Activated B cell treated with CpG ODN at 0.5 μM for 24 hours (primary cell): ENCODE data around the gene TBC1D10B. TPM values are rescaled to one million over a fixed set of nuclear protein-coding genes. Genes with fewer than 3 reads are reported as not detected.

Source experiments
- ATAC-seq: fragments of 200-7000 bp; cut with Tn5 transposase; one replicate; pipeline ENCODE4 v1.10.0; 2021; ENCODE audit warnings: low read depth, mild to moderate bottlenecking, moderate library complexity
- CTCF ChIA-PET: fragments of 350-600 bp; sonication (Branson Sonifier 250); formaldehyde crosslinking; loops from one replicate; lab custom pipeline; 2021; ENCODE audit warnings: antibody characterized with exemption; lab: Charles Lee
- POLR2A ChIA-PET: fragments of 350-600 bp; sonication (Branson Sonifier 250); formaldehyde crosslinking; loops from one replicate; lab custom pipeline; 2021; ENCODE audit warnings: antibody characterized with exemption; lab: Charles Lee
- DNase-seq: peaks from one replicate; pipeline ENCODE4 v3.0.0; 2022
- H3K27ac Mint-ChIP-seq: one replicate; pipeline ENCODE4 v1.8.0; 2020; ENCODE audit warnings: mixed read lengths
- H3K27me3 Mint-ChIP-seq: one replicate; pipeline ENCODE4 v1.8.0; 2021; ENCODE audit warnings: mixed read lengths
- H3K36me3 Mint-ChIP-seq: one replicate; pipeline ENCODE4 v1.8.0; 2021; ENCODE audit warnings: low read depth, mixed read lengths
- H3K4me1 Mint-ChIP-seq: one replicate; pipeline ENCODE4 v1.8.0; 2021; ENCODE audit warnings: mixed read lengths
- H3K4me3 Mint-ChIP-seq: one replicate; pipeline ENCODE4 v1.8.0; 2020; ENCODE audit warnings: mild to moderate bottlenecking, mixed read lengths
- H3K9me3 Mint-ChIP-seq: one replicate; pipeline ENCODE4 v1.8.0; 2020; ENCODE audit warnings: mixed read lengths
- intact Hi-C: fragments of 100-400 bp; cut with micrococcal nuclease; formaldehyde crosslinking; loops from one replicate; pipeline ENCODE4 v1.15.1; 2024
- total RNA-seq: library from RNA; stranded (reverse); gene quantifications from 2 replicates; pipeline ENCODE4 v1.2.3, GENCODE V29; 2022
- TF ChIP-seq, protein P1 (sequence below): fragments of 200-600 bp; IDR thresholded peaks from one replicate; pipeline ENCODE4 v1.8.0; 2022; ENCODE audit warnings: antibody characterized with exemption, mild to moderate bottlenecking

The TBC1D10B gene
- total RNA-seq, 1 donor from 2014 or later: 50.2 TPM

DNA sequence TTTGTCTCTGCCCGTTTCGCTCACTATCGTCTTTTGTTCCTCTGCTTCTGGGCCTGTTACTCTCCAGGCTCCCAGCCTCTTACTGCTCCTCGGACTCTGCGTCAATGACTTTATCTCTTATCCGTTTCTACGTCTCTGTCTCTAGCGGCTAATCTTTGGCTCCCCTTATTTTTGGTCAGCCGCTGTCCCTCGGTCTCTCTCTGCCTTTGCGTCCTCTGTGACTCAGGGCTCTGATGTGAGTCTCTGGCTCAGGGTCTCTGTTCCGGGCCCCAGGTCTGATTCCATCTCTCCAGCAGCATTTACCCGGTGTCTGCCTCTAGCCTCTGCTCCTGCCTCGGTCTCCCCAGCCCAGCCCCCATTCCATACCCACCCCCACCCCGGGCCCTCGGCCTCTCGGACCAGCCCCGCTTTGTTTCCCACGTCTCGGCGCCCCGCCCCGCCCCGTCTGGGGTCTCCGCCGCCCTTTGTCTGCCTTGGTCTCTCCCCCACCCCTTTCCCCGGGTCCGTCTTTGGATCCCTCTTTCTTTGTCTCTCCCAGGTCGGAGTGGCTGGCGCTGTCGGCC lies 24.4 kb upstream of the TBC1D10B start:
- DNase-seq: no peak
- H3K27ac Mint-ChIP-seq: peak overlapping the region; percentile 78
- peak overlapping the region; percentile 91 for H3K4me3 Mint-ChIP-seq
- H3K9me3 Mint-ChIP-seq: no peaks in the 10 kb centered on the region
- no peak for ATAC-seq
- H3K36me3 Mint-ChIP-seq: peaks cover 24% of the 10 kb centered on the region
- peaks cover 25% of the 10 kb centered on the region for H3K4me1 Mint-ChIP-seq
- CTCF ChIA-PET: interaction anchor here (0.8 to 1.9 kb wide), 7 partner anchors 12 to 221 kb away, joined by 3 to 14 read pairs (median 6); partner anchors contain the start of genes DCTPP1, SEPTIN1 and ZNF771
- no peaks in the 10 kb centered on the region for H3K27me3 Mint-ChIP-seq
- intact Hi-C loops: loop anchor here (1.0 to 2.0 kb wide), 7 partner anchors 12 to 531 kb away; partner anchors contain the start of genes CD2BP2, CDIPT, SEPTIN1 and TBC1D10B
- TF ChIP-seq, protein P1, sequence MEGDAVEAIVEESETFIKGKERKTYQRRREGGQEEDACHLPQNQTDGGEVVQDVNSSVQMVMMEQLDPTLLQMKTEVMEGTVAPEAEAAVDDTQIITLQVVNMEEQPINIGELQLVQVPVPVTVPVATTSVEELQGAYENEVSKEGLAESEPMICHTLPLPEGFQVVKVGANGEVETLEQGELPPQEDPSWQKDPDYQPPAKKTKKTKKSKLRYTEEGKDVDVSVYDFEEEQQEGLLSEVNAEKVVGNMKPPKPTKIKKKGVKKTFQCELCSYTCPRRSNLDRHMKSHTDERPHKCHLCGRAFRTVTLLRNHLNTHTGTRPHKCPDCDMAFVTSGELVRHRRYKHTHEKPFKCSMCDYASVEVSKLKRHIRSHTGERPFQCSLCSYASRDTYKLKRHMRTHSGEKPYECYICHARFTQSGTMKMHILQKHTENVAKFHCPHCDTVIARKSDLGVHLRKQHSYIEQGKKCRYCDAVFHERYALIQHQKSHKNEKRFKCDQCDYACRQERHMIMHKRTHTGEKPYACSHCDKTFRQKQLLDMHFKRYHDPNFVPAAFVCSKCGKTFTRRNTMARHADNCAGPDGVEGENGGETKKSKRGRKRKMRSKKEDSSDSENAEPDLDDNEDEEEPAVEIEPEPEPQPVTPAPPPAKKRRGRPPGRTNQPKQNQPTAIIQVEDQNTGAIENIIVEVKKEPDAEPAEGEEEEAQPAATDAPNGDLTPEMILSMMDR: no peak
- POLR2A ChIA-PET: interaction anchor here (0.6 to 3.2 kb wide), 15 partner anchors 12 to 329 kb away, joined by 3 to 56 read pairs (median 6); partner anchors contain the start of genes ALDOA, CD2BP2, SEPTIN1 and TBC1D10B

DNA sequence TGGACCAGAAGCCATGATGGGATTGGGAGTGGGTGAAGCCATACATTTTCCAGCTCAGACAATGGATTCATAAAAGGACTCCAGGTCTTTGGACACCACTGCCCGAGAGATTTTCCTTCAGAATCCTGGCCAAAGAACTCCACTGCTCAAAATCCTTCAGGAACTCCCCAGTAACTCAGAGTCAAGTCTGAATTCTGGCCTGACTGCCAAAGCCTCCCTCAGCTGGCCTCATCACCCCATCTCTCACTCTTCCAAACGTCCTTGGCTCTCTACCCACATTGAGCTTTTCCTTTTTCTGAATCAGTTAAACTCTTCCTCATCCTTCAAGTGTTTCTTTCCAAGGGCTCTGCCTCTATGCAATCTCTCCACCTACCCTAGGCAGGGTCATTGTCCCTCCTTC lies 13.2 kb upstream of the TBC1D10B start:
- peaks cover 6% of the 10 kb centered on the region for H3K36me3 Mint-ChIP-seq
- CTCF ChIA-PET: interaction anchor here (1.9 to 2.7 kb wide), 2 partner anchors 12 to 26 kb away, joined by 6 to 11 read pairs; partner anchors contain the start of gene ZNF48
- H3K27ac Mint-ChIP-seq: peak overlapping the region; percentile 94
- no peaks in the 10 kb centered on the region for H3K9me3 Mint-ChIP-seq
- H3K27me3 Mint-ChIP-seq: no peaks in the 10 kb centered on the region
- intact Hi-C loops: no loop called here
- ATAC-seq (no peak), DNase-seq (no peak)
- H3K4me3 Mint-ChIP-seq: no peak overlapping the region
- H3K4me1 Mint-ChIP-seq: peaks cover 49% of the 10 kb centered on the region
- TF ChIP-seq, protein P1: no peak
- POLR2A ChIA-PET: interaction anchor here (0.8 to 5.6 kb wide), 11 partner anchors 8 to 152 kb away, joined by 3 to 56 read pairs (median 10); partner anchors contain the start of genes CD2BP2, TBC1D10B, ZNF48 and ZNF747

DNA sequence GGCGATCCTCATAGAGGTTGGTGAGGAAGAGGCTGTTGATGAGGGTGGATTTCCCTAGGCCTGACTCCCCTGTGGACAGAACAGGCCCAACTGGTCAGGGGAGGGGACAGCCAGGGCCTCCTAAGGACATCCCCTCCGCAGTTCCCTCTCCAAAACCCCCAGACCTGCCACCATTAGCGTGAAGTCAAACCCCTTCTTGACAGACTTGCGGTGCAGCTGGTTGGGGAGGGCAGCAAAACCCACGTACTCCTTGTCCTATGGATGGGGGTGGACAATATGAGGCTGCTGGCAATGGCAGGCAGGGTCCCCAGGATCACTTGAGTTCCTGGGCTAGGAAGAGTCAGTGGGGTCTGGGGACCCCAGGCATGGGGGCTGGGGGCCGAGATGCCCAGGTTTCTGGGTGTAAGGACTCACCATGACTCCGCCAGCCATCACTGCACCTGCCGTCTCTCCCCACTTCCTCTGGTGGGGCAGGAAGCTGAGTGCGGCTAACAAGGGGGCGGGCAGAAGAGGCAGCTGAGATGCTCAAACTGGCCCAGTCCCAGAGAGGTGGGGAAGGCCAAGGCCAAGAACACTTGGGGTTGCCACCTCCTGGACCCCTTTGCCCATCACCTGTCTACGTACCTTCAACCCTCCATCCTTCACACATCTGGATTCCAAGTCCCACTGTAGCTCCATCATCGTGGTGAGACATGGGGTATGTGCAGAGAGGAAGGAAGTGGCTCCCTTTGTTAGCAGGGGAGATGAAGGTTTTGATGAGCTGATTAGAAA lies 12.0 kb upstream of the TBC1D10B start, which contains the start of gene SEPTIN1:
TSS of gene SEPTIN1 (minus strand) at position 451 of the 771 bp plus-strand sequence. CDS start at position 432, 19 bp downstream.
- H3K9me3 Mint-ChIP-seq: no peaks in the 10 kb centered on the region
- TF ChIP-seq, protein P1: no peak
- H3K4me3 Mint-ChIP-seq: peak within 1 kb of the TSS; percentile 87
- ChIA-PET CTCF (interaction anchor here (0.6 to 2.7 kb wide), 6 partner anchors 11 to 268 kb away, joined by 3 to 11 read pairs (median 3); partner anchors contain the start of genes PRR14 and ZNF48), POLR2A (interaction anchor here (0.6 to 5.6 kb wide), 33 partner anchors 9 to 1491 kb away, joined by 3 to 56 read pairs (median 5); partner anchors contain the start of genes ALDOA, CD2BP2, CORO1A and DCTPP1)
- peaks cover 62% of the 10 kb centered on the region for H3K4me1 Mint-ChIP-seq
- no peaks in the 10 kb centered on the region for H3K27me3 Mint-ChIP-seq
- intact Hi-C loops: loop anchor here (1.0 kb wide), 2 partner anchors 13 to 25 kb away; partner anchors contain the start of genes ZNF48 and ZNF771
- peaks cover 13% of the 10 kb centered on the region for H3K36me3 Mint-ChIP-seq
- H3K27ac Mint-ChIP-seq: peak within 1 kb of the TSS; percentile 94
- ATAC-seq (peak; percentile 30), DNase-seq (peak; percentile 61)

DNA sequence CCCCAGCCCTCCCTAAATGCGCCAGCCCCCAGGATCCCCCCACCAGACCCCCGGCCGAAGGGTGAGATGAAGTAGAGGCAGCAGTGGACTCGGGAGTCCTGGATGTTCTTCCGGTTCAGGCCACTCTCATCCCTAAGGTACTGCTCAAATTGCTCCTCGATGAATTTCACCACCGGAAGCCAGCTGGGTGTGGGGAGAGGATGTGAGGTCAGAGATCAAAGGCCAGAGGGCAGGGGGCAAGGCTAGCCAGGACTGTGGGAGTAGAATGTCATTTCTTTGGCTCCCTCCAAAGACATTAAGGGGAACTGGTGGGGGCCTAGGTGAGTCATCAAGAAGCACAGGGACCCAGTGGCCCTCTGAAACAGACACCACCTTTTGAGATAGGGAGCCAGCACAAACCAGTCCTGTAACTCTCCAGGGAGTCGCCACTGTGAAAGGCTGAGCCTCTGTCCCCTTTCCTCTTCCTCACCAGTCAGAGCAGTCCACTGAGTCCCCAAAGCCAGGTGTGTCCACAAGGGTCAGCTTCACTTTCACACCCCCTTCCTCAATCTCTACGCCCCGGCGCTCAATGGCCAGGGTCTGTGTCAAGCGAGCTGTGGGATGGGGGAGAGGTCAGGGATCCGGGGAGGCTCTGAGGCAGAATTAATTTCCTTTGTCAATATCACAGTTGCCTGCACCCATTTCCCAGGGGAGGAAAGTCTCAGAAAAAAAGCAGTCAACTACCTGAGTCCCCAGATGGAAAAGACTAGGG lies 11.2 kb upstream of the TBC1D10B start:
- Mint-ChIP-seq H3K4me3 (peak overlapping the region; percentile 87), H3K4me1 (peaks cover 65% of the 10 kb centered on the region), H3K27ac (peak overlapping the region; percentile 94), H3K9me3 (no peaks in the 10 kb centered on the region), H3K36me3 (peaks cover 13% of the 10 kb centered on the region), H3K27me3 (no peaks in the 10 kb centered on the region)
- intact Hi-C loops: loop anchor here (1.0 kb wide), 2 partner anchors 14 to 26 kb away; partner anchors contain the start of genes ZNF48 and ZNF771
- TF ChIP-seq, protein P1: no peak
- ChIA-PET CTCF (interaction anchor here (1.2 to 2.7 kb wide), 3 partner anchors 11 to 28 kb away, joined by 3 to 11 read pairs (median 6); partner anchors contain the start of gene ZNF48), POLR2A (interaction anchor here (0.6 to 5.6 kb wide), 11 partner anchors 10 to 530 kb away, joined by 3 to 56 read pairs (median 14); partner anchors contain the start of genes CD2BP2, CORO1A, FBRS and TBC1D10B)
- ATAC-seq: no peak
- DNase-seq: no peak
